Measurements from ENCODE around the gene ASPRV1. TPM values are rescaled to one million over a fixed set of nuclear protein-coding genes. Genes with fewer than 3 reads are reported as not detected.
"Not testable (repeated sequence)": the region's sequence is repeated elsewhere in the genome, so short reads cannot be mapped to it uniquely, and the experiment has no call there.

ASPRV1 gene
- total RNA-seq (2014; rRNA removed; shearing (Covaris generic)) = 0.70 and 0.90 TPM in 2 replicates

DNA sequence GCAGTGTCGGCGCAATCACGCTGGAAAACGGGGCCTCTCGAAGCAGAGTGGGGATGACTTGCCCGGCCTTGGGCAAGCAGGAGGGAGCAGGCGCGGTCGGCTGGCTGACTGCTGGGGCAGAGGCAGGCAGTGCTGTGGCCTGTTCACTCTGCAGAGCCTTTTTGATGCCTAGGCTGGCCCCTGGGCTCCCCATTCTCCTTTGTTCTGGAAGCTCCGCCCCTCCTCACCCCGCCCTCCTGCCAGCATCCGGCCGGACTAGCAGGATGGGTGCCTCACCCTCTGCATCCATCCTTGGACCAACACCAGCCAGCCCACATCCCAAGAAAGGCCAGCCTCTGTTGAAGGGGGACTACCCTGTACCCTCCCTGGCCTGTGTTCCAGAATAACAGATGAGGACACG, at the start of gene ASPRV1:
ASPRV1 (minus strand) TSS at position 136 of the 400 bp plus-strand sequence. CDS start 195 bp downstream, outside the sequence.
- H3K27me3 ChIP-seq (ENCODE audit: control insufficient read depth, insufficient read depth, low read length) = no peaks in the 10 kb centered on the region
- H3K36me3 ChIP-seq (replicated peaks; ENCODE audit: control insufficient read depth, insufficient read depth, low read length) = no peaks in the 10 kb centered on the region
- peak; percentile 71 for DNase-seq
- H3K4me3 ChIP-seq (ENCODE audit: insufficient read depth, low read depth, low read length) = no peak within 1 kb of the TSS

DNA sequence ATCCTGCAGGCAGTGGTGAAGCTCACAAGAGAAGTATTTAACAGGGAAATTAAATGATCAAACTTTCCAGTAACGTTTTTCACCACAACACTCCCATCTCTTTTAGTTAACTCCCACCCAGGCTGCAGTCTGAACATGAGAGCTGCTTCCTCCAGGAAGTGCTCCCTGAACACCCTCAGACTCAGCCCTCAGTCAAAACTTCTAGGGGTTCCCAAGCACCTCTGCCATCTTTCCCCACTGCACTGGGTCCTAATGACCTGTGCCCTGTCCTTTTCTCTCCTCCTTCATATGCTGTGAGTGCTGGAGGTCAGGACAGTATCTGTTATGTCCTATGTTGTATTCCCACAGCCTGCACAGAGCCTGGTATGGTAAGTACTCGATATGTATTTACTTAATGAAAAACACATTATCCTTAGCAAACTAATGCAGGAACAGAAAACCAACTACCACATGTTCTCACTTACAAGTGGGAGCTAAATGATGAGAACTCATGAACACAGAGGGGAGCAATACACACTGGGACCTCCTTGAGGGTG, 49.2 kb upstream of the ASPRV1 start:
- no peaks in the 10 kb centered on the region for H3K27me3 ChIP-seq (ENCODE audit: control insufficient read depth, insufficient read depth, low read length)

DNA sequence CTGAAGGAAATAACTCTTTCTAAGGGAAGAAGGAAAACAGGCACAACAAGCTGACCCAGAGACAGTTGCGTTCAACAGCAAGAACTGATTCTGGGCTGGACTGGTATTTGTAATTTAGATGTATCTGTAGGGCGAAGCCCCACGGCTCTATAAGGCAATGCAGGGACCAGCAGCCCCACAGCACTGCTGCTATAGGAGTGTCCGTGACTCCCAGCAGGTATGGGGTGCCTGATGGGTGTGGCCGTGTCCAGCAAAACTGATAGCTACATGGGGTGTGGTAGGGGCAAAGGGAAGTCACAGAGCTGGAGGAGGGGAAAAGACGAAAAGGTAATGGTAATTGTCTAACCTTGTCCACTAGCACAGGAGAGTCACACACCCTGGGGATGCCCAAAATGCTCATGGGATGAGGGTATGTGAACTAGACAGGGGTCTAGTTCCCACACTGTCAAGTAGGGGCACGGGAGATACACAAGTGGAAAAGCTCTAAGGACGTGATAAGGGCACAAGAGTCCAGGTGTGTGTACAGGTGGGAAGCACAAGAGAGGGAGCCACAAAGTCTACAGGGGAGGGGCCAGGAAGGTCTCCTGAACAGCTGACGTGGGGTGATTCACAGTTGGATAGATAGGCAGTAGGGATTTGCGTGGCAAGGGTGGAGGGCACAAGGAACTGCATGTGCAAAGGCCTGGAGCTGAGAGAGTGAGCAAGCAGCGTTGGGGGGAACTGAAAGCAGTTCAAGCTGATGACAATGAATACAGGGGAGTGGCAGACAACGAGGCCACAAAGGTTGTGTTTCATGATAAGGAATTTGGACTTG, 48.5 kb upstream of the ASPRV1 start:
- no peaks in the 10 kb centered on the region for H3K36me3 ChIP-seq (replicated peaks; ENCODE audit: control insufficient read depth, insufficient read depth, low read length)
- H3K27me3 ChIP-seq (ENCODE audit: control insufficient read depth, insufficient read depth, low read length) = no peaks in the 10 kb centered on the region
- peak; percentile 4 for DNase-seq
- no peak overlapping the region for H3K4me3 ChIP-seq (ENCODE audit: insufficient read depth, low read depth, low read length)

More for the DNA sequence above, 49.2 kb upstream of the ASPRV1 start:
- no peaks in the 10 kb centered on the region for H3K36me3 ChIP-seq (replicated peaks; ENCODE audit: control insufficient read depth, insufficient read depth, low read length)
- no peak overlapping the region for H3K4me3 ChIP-seq (ENCODE audit: insufficient read depth, low read depth, low read length)
- peak; percentile 14 for DNase-seq

DNA sequence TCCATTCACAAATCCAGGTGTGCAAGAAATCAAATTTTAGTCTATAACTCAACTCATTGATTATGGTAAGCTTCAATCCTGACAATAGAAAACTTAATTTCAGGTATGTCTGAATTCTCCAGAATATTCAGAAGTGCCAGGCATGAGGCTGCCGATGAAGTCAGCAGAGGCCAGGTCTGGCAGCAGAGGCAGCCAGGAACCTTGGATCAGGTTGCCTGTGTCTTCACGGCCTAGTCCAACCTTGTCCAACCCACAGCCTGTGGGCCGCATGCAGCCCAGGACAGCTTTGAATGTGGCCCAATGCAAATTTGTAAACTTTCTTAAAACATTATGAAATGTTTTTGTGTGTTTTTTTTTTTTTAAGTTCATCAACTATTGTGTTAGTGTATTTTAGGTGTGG, 46.9 kb upstream of the ASPRV1 start:
- peak; percentile 1 for DNase-seq
- no peak overlapping the region for H3K4me3 ChIP-seq (ENCODE audit: insufficient read depth, low read depth, low read length)
- H3K27me3 ChIP-seq (ENCODE audit: control insufficient read depth, insufficient read depth, low read length) = no peaks in the 10 kb centered on the region
- no peaks in the 10 kb centered on the region for H3K36me3 ChIP-seq (replicated peaks; ENCODE audit: control insufficient read depth, insufficient read depth, low read length)

- no peak overlapping the region for H3K4me3 ChIP-seq (ENCODE audit: insufficient read depth, low read depth, low read length)
- no peaks in the 10 kb centered on the region for H3K27me3 ChIP-seq (ENCODE audit: control insufficient read depth, insufficient read depth, low read length)
- no peaks in the 10 kb centered on the region for H3K36me3 ChIP-seq (replicated peaks; ENCODE audit: control insufficient read depth, insufficient read depth, low read length)
- no peak for DNase-seq
Observed at GRCh38 chr2:70007151-70007550, 45.7 kb upstream of the ASPRV1 start.

DNA sequence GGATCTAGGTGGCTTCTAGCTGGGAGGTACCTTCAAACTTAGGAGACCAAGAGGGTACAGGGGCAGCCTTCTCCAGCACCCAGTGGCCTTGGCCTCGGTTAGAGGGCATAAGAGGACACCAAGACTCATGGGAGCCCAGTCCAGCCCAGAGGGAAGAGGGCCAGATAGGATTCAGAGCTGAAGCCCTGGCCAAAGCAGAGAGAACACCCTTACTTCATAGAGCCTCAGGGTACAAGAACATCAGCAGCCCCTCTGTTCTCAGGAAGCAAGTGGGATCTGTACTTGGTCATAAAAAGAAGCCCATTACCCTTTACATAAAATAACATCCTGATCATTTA, 45.0 kb upstream of the ASPRV1 start:
- no peaks in the 10 kb centered on the region for H3K36me3 ChIP-seq (replicated peaks; ENCODE audit: control insufficient read depth, insufficient read depth, low read length)
- no peaks in the 10 kb centered on the region for H3K27me3 ChIP-seq (ENCODE audit: control insufficient read depth, insufficient read depth, low read length)
- H3K4me3 ChIP-seq (ENCODE audit: insufficient read depth, low read depth, low read length) = no peak overlapping the region
- no peak for DNase-seq

DNA sequence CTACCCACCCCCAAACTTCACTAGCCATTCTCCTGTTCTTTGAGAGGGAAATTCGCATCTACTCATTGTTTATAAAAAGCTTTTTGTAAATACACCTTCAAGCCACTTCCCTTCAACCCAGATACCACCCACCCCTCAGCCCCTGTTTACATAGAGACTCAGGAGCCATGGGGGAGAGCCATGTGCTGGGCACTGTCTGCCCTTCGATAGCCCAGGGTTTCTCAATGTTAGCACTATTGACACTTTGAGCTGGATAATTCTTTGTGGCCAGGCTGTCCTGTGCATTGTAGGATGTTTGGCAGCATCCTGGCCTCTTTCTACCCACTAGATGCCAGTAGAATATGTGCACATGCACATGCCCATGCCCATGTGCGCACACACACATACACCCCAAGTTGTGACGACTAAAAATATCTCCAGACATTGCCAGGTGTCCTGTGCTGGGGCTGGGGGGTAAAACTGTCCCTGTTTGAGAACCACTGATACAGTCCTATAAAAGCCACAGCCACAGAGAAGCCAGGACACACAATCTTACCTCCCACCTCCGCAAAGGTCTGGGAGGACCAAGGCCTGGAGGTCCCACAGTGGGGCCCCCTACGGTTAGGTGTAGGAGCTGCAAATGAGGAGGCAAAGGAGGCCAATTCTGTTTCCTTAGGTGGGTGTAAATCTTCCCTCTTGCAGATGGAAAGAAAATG, 44.5 kb upstream of the ASPRV1 start:
- Histone ChIP-seq H3K36me3 (replicated peaks; ENCODE audit: control insufficient read depth, insufficient read depth, low read length) (no peaks in the 10 kb centered on the region), H3K27me3 (ENCODE audit: control insufficient read depth, insufficient read depth, low read length) (no peaks in the 10 kb centered on the region), H3K4me3 (ENCODE audit: insufficient read depth, low read depth, low read length) (no peak overlapping the region)
- peak; percentile 64 for DNase-seq

- no peak overlapping the region for H3K4me3 ChIP-seq (ENCODE audit: insufficient read depth, low read depth, low read length)
- no peaks in the 10 kb centered on the region for H3K27me3 ChIP-seq (ENCODE audit: control insufficient read depth, insufficient read depth, low read length)
- peak; percentile 1 for DNase-seq
- no peaks in the 10 kb centered on the region for H3K36me3 ChIP-seq (replicated peaks; ENCODE audit: control insufficient read depth, insufficient read depth, low read length)
Observed at GRCh38 chr2:70005216-70005615, 43.8 kb upstream of the ASPRV1 start.

DNA sequence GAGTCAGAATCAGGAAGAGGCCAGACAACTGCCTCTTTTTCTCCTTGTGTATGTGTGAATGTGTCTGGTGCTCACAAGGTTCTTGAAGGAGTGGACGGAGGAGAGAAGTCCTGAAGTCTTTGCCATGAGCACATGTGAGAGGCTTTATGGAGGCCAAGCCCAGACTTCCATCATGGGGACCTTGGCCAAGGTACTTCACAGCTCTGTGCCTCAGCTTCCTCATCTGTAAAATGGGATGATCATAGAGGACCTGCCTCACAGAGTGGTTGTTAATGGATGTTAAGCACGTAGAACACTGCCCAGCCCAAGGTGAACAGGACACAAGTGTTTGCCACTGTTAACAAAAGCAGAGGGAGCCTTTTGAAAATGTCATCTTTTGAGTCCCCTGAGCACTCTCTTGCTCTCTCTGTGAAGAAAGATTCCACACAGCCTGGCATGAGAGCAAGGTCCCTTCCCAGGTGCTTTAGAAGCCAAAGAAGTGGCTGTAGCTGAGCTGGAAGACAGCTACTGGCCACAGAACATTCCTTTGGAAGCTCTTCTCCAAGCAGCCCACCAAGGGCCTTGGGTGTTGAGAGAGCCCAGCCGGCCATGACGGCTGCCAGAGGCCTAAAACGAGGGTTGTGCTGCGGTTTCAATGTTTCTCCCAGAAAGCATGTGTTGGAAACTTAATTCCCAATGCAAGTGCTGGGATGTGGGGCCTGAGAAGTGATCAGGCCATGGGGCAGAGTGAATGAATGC, 41.8 kb upstream of the ASPRV1 start:
- Histone ChIP-seq H3K4me3 (ENCODE audit: insufficient read depth, low read depth, low read length) (no peak overlapping the region), H3K27me3 (ENCODE audit: control insufficient read depth, insufficient read depth, low read length) (no peaks in the 10 kb centered on the region), H3K36me3 (replicated peaks; ENCODE audit: control insufficient read depth, insufficient read depth, low read length) (no peaks in the 10 kb centered on the region)
- peak; percentile 5 for DNase-seq

DNA sequence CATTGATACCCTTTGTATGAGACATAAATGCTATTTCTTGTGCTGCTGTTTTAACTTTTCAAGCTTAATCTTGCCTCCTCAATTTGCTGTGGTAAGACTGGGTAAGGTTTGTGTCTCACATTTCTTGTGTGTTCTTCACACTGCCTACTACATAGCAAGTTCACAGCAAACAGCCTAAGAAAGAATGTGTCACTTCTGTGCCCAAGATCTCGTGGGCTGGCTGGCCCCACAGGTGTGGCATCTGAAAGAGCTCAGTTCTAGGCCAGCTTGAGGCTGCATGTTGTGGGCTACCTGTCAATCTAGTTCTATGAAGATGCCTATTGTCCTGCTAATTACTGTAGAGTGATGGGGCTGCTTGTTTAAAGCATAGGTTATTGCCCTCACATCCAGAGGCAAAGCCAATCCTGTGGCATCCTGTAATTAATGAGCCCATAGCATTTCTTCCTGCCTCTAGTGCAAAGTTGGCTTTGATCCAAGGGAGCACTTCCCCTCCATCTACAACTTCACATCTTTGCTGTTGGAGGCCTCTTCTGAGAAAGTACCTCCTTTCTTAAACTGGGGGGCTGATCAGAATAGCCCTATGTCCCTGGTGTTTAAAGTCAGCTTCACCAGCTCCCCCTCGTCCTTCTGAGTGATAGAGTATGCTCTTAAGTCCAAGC, 40.9 kb upstream of the ASPRV1 start:
- Histone ChIP-seq H3K36me3 (replicated peaks; ENCODE audit: control insufficient read depth, insufficient read depth, low read length) (no peaks in the 10 kb centered on the region), H3K27me3 (ENCODE audit: control insufficient read depth, insufficient read depth, low read length) (no peaks in the 10 kb centered on the region)
- DNase-seq = peak; percentile 13

GRCh38 chr2:70000529-70000928, 39.1 kb upstream of the ASPRV1 start:
- not testable (repeated sequence) for DNase-seq; H3K4me3 ChIP-seq (ENCODE audit: insufficient read depth, low read depth, low read length); H3K36me3 ChIP-seq (replicated peaks; ENCODE audit: control insufficient read depth, insufficient read depth, low read length); H3K27me3 ChIP-seq (ENCODE audit: control insufficient read depth, insufficient read depth, low read length)

More for the DNA sequence above, 40.9 kb upstream of the ASPRV1 start:
- no peak overlapping the region for H3K4me3 ChIP-seq (ENCODE audit: insufficient read depth, low read depth, low read length)

GRCh38 chr2:69998761-69999160, 37.3 kb upstream of the ASPRV1 start:
- Histone ChIP-seq H3K4me3 (ENCODE audit: insufficient read depth, low read depth, low read length) (no peak overlapping the region), H3K27me3 (ENCODE audit: control insufficient read depth, insufficient read depth, low read length) (no peaks in the 10 kb centered on the region), H3K36me3 (replicated peaks; ENCODE audit: control insufficient read depth, insufficient read depth, low read length) (no peaks in the 10 kb centered on the region)
- no peak for DNase-seq

DNA sequence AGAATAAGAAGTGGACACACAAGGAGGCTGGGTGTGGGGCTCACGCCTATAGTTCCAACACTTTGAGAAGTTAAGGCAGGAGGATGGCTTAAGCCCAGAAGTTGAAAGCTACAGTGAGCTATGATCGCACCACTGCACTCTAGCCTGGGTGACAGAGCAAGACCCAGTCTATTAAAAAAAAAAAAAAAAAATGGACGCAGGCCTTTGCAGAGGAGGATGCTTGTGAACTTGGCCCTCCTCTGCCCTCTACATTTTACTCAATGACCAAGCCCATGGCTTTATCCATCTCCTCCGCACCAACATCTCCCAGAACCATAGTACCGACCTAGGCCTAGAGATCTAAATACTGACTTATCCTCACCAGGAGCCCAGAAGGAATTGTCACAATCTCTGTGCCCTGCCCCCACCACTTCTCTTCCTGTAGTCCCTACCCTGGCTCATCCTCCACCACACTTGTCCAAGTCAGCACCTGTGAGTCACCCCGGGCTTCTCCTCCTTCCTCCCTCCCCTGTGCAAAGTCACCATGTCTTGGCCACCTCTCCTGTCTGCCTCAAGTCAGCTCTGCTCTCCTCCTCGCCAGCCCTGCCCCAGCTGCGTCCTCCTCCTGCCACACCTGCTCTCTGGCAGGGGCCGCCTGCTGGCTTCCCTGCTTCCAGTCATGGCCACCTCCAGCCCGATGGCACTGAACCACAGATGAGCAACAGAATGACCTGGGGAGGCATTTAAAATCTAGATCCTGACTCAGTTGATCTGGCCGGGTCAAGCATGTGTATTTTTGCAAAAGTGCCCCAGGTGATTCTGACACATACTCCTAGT, 35.8 kb upstream of the ASPRV1 start:
- no peaks in the 10 kb centered on the region for H3K27me3 ChIP-seq (ENCODE audit: control insufficient read depth, insufficient read depth, low read length)
- H3K4me3 ChIP-seq (ENCODE audit: insufficient read depth, low read depth, low read length) = no peak overlapping the region
- no peak for DNase-seq
- H3K36me3 ChIP-seq (replicated peaks; ENCODE audit: control insufficient read depth, insufficient read depth, low read length) = no peaks in the 10 kb centered on the region
